ENCODE data around the gene SUCLG2.

Gene SUCLG2

DNA sequence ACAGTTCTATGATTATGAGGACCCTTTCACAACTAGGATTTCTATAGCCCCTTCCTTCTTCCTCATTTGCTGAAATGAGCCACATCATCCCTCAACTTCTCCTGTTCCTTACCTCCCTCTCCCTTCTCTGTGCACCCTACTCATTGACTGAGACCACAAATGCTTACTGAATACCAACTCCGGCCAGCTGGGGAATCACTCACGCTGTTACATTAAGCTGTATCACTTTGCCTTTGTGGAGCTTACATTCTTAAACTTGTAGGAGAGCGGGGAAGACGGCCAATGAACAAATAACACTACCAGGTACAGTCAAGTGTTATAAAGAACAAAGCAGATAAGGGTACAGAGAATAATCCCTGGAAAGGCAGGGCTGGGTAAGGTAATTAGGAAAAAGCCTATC, 5.7 kb downstream of the SUCLG2 start:
- DNase-seq = no peak

DNA sequence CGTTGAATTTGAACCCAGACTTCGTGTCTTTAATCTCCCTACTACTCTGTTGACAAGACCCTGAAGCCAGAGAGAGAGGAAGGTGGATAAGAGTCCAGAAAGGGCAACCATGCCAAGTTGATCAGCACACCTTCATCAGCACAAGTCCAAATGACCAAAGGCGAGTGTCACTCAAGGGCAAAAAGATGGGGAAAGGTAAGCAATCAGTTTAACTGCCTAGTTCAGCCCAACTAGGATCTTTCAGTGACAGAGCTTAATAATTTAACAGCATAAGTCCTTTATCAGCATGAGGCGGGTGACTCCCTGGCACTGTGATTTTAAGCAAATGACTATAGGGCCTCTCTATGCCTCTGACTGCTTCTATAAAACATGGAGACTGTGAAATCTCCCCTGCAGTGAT, 6.2 kb downstream of the SUCLG2 start:
- DNase-seq = no peak

DNA sequence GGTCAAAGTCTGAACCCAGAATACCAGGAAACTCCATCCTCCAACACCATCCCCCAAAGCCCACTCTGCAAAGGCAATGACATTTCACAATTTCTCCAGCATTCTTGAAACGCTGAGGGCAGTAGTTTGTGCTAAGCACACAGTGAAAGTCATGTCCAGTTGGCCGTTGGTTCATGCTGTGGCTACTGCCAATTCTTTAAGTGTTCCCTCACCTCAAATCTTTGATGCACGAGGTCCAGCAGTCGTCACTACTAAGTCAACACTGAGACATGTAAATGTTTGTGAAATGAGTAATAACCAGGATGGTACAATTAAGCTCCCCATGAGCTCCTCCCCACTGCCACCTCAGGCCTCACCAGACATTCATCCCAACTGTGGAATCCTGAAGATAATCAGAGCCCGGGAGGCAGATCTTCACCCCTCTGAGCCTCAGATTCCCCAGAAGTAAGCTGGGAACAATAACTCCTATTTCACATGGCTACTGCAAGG, 7.0 kb downstream of the SUCLG2 start:
- DNase-seq = no peak

DNA sequence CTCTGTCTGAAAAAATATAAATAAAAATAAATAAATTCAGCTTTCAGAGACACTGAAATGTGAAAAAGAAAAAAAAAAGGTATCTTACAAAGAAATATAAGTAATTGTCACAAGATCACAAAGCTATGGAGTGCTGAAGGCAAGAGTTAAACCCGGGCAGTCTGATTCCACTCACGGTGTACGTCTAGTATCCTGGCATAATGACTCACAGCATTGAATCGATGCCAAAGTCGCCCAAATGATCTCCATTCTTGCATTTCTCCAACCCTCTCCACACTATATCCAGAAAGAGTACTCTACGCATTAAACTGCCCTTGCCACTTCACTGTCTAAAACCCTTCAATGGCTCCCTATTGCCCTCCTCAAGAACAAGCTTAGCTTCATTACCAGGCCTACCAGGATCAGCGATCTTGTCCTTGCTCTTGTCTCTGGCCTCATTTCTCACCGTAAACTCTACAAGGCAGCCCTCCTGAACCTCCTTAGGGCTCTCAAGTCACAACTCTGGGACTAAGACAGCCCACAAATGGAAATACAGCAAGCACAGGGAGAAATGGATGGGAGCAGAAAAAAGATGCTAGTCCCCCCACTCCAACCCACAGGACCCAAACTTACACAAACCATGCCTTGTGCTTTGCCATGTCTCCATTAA, 7.7 kb downstream of the SUCLG2 start:
- no peak for DNase-seq

DNA sequence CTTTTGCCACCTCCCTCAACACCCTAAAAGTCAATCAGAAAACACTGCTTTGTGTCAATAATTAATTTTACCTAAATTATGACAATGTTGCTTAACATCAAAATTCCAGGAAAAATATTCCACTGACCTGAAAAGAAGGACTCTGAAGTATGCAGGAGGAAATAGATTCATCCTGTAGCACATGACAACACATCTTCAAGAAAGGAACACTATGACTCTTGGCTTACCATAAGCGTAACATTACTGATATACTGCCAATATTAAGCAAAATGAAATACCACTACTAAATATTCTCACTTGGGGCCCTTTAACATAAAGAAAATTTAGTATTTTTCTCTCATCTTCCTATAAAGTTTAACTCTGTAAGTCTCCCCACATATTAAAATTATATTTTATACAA, 9.6 kb downstream of the SUCLG2 start:
- no peak for DNase-seq

DNA sequence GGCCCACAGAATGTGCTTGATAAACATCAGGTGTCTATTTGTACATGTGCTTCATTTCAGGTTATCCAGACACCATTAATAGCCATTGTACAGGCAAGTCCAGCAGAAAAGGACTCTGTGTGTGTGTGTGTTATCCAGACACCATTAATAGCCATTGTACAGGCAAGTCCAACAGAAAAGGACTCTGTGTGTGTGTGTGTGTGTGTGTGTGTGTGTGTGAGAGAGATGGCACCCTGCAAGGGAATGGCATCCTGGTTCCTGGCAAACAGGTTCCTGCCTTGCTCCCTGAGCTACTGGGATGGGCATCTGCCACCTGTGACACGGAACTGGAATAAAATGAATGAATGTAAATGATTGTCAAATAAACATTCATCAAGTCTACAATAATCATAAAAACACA, 11.7 kb downstream of the SUCLG2 start:
- DNase-seq = no peak

DNA sequence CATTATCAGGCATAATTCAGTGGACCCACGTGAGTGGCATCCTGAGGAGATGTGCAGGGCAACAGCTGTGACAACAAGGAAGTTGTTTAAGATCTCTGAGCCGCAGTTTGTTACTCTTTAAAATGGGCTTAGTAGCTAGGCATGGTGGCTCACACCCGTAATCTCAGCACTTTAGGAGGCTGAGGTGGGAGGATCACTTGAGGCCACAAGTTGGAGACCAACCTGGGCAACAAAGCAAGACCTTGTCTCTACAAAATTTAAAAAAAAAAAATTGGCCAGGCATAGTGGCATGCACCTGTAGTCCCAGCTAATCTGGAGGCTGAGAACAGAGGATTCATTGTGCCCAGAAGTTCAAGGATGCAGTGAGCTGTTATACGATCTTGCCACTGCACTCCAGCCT, 12.2 kb downstream of the SUCLG2 start:
- no peak for DNase-seq

DNA sequence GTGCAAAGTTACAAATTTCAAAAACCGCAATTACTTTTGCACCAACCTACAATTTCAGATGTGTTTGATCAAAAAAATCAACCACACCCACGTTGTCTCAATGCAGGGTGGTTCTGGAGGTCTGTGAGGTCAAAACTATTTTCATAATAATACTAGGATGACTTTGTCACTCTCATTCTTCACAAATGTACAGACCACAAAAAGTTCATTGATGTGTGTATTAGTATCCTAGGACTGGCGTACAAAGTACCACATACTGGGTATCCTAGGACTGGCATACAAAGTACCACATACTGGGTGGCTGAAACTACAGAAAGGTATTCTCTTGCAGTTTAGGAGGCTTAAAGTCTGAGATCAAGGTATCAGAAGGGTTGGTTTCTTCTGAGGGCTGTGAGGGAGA, 13.0 kb downstream of the SUCLG2 start:
- no peak for DNase-seq

DNA sequence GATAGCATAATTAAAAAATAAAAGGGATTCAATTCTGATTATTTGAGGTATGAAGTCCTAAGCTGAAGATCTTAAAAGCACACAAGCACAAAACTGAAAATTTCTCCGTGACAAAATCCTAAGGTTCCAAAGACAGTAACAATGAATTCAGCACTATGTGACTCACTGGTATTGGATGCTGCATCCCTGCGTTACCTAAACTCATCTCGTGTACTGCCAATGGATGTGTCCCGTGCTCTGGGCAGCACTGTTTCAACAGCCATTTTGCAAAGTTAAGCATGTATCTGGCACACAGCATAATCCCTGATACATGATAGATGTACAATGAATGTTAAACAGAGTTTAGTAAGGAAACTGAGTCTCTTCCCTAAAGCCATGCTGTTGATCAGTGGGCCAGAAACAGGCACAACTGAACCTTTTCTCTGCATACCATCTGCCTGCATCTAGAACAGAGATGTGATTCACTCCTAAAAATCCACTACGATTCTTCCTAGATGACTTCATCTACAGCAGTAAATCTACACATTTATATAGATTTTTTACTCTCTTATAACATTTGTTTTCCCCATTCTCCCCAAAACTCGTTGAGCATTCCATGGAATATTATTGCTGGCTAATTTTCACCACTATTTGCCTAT, 14.3 kb downstream of the SUCLG2 start:
- DNase-seq = no peak

DNA sequence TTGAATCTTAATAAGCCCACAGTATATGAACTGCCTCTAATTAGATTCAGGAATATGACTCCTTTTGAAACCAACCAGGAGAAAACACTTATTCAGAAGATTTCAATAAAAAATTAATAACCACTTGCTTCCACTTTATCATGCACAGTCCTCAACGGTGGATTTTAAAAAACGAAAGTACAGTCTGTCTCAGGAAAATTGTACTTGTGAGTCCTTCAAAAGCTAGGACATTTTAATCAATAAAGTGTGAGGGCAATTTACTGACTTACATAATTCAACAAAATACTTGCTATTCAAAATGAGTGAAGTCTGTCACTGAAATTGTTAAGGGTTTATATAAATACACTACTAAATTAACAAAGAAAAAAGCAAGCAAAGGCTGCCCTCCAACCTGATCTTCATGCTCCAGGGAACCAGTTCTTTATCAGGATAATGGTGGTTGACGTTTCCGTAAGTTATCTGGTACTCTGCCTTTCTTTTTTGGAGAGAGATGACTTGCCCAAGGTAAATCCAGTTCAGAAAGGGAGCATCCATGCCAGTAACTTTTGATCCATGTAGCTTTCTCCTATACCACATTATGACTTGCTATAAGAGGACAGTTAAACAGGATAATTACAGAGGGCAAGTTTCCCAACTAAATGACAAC, 17.0 kb downstream of the SUCLG2 start:
- no peak for DNase-seq

DNA sequence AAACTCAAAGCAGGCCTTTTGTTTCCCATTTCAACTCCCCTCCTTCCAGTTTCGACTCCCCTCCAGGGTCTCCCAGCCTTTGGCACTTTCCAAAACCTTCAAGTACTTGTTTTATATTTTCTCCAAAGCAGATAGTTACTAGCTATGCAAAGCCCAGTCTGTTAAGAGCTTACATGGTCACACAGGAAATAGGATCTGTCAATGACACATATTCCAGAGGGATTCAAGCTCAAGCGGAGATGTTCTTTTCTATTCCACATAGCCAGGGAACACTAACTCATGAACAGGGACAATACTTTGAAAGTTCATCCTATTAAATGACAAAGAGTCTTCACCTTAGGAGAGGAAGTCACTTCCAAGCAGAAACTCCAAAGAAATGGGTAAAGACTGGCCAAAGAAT, 18.6 kb downstream of the SUCLG2 start:
- no peak for DNase-seq

DNA sequence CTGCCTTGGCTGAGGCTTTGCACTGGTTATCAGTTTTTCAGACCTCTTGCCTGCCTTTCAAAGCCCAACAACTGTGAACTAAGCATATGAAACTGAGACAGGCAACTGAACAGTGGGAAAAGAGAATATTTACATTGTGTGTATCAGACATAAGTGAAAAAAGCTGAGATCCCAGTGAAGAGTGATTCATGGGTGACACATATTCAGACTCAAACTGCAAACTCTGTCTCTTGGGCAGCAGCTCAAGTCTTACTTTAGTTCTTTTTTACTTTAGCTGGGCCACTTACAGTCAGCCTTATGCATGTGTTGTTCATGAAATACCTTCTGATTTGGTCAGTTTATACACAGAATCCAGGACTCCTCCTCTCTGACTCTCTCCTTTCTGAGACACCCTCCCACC, 19.2 kb downstream of the SUCLG2 start:
- DNase-seq = no peak

DNA sequence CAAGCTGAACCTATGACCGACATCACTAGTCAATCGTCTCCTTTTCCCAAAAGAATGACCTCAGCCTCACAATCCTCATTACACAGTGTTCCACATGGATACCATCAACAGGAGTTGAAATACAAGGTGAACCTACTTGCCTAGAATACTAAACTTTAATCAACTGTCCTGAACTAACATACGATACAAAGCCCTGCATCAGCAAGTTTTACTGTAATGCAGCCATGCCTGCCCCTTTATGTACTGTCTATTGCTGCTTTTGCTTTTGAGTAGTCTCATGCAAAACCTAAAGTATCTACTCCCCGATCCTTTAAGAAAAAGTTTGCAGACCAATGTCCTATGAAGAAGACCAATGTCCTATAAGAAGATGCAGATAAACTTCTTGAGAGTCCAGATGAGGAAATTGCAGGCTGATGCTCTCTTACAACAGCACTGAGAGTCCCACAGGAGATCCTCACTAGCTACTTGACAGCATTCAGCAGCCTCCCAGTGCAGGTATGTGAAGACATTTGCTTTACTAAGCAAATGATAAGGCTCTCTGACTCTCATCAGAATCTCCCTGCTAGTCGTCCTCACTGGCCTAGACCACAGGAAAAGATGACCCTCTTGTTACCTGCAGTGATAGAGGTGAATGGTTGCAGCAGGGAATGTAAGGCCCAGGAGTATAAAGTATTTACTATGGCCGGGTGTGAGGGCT, 23.6 kb downstream of the SUCLG2 start:
- DNase-seq = no peak

DNA sequence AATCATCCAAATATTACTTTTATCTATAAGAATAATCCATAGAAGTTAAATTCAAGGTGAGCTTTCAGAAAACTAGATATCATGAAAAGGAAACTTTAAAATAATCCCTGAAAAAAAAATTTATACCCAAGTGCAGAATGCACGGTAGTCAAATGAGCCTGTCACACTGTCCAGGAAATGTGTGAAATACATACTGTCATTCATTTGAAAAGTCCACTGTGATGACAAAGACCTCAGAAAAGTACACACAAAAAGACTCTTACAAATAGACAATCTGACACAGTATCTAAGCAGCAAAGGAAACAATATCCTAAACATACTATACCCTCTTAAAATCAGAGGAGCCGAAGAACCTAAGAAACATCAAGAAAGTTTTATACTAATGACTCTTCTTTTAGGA, 29.7 kb downstream of the SUCLG2 start:
- no peak for DNase-seq

DNA sequence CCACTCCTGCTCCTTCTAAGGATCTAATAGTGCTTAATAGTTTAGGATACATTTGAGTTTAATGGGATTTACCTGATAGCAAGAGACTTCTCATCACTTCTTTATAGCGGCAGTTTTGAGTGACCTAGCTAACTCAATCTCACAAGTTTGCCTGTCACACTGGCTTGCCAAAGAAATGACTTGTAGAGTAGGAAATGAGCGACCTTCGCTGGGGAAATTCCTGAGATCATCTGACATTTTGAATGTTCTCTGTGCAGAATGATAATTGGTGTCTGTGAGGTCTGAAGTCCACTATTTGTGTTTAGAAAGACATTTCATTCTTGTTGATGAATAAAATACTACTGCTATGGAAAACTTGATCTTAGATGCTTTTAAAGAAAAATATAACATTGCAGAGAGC, 30.3 kb downstream of the SUCLG2 start:
- no peak for DNase-seq

DNA sequence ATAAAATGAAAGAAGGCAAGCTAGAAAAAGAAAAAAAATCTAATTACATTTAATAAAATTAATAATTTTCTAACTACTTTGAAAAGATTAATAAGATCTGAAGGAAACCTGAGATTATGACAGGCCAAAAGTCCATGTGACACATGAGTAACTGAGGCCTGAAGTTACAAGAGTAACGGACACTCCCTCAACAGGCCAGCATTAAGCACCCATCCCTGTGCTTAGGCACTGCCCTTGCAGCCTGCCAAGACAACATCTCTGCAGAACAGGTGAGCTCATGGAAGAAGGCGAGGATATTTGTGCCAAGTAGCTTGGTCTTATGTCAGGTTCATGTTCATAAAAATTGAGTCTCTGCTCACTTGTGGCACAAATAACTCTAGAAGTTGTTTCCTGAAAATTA, 31.8 kb downstream of the SUCLG2 start:
- DNase-seq = no peak

DNA sequence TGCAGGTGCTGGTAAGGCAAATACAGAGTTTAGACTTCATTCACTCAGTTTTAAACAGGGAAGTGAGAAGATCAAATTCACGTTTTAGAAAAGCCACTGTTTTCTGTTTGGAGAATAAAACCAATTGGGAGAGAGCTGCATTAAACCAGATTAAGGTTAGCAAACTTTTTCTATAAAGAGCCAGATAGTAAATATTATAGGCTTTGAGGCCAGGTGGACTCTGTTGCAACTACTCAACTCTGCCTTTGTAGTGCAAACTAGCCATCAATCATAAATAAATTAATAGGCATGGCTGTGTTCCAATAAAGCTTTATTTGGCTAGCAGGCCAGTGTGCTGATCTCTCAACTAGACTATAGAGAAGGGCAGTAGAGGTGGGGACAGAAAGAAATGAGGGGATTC, 33.5 kb downstream of the SUCLG2 start:
- no peak for DNase-seq

DNA sequence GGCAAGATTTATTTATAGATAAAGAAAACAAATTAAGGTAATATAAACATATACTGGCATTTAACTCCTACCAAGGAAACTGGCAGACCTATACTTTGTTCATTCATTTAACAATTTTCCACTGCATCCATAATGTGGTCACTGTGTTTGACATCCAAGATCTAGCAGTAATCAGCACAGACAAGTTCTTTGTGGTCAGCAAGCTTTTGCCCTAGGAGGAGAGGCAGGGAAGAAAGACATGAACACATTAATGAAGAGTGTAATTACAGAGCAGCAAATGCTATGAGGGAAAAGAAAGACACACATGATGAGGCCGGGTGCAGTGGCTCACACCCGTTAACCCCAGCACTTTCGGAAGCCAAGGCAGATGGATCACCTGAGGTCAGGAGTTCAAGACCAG, 34.4 kb downstream of the SUCLG2 start:
- DNase-seq = no peak

DNA sequence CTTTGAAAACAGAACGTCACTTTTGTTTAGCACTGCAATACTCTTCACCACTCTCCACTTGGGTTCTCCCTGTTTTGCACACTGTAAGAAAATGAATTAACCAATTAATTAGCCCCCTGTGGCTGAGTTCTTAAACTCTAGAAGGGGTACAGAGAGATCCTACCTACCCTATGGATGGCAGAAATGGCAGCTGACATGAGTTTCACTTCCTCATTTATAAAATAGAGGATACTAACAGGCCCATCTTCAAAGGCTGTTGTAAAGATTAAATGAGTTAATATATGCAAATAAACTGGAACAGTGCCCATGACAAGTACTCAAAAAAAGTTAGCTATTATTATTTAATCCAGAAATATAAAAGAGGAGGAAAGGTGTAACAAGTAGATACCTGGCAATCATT, 36.9 kb downstream of the SUCLG2 start:
- DNase-seq = no peak

DNA sequence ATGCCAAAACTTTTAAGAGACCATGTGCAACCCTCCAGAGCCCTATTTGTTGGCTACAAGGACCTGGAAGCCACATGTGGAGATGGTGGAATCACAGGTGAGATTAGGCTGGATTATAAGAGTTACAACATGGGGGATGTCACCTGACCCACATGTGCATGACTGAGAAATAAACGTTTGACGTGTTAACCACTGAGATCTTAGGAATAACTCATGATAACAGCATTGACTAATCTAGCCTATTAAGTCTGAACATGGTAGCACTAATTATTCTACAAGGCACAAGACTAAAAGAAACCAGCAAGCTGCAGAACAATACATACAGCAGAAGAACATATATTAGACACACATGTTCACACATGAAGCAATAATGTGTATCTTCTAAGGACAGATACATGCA, 38.4 kb downstream of the SUCLG2 start:
- DNase-seq = no peak

DNA sequence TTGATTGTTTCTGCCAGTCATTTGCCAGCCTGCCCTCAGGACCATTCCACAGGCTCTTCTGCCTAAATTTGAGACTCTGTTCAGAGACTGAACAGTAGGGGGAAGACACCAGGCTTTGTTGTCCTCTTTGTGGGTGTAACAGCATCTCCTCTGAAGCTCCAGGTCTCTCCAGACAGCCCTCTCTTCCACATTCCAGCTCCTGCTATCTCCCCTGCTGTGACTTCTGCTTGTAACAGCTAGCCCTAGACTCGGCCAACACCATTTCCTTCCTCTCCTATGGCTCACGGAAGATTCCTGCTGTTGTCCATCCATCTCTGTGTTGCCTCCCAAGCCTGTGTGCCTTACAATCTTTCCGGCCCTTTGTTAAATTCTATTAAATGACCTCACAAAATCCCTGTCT, 40.2 kb downstream of the SUCLG2 start:
- no peak for DNase-seq

DNA sequence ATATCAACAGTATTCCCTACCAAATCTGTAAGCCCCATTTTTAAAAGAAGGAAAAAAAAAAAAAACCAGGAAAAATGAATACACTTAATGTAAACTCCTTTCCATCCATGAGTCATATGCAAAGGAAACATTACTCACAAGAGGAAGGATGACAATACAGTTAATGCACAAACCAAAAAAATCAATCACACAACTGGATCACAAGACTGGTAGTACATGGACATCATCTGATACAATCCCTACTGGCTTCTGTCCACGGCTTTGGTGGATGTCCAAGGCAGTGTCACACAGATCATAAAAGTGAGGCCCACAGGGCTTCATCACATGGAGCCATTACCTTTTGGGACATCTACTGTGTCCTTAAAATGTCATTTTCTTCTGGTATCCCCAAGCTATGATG, 44.0 kb downstream of the SUCLG2 start:
- DNase-seq = no peak

DNA sequence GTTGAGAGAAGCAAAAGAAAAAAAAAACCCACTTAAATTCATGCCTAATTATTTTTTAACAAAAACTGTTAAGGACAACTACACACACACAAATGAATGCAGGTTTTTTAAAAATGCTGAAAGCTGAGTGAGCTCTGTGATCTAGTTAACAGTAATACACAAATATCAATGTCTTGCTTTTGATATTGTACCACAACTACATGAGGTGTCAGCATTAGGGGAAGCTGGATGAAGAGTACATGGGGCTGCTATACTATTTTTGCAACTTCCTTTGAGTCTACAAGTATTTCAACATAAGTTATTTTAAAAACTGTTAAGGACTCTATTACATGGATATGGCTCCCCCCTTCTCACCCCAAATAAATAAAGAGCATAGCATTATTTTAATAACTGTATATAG, 44.7 kb downstream of the SUCLG2 start:
- DNase-seq = no peak

DNA sequence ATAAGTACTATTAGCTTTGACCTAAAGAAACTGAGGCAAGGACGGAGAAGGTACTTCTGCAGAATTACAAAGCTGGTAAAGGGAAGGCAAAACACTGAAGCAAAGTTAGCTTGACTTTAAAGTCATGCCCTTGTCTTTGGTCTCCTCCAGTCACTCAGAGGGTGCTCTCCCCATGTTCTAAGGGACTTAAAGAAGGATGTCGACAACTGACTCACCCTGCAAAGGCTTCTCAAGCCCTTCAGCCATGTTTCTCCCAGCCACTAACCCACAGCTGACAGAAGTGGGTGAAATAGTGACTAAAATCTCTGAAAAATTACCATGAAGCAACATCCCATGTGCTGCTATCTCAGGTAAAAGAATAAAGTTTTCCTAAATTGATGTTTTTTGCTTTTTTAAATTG, 46.4 kb downstream of the SUCLG2 start:
- no peak for DNase-seq
